ENCODE measurements around the gene NHERF2.

Gene NHERF2

DNA sequence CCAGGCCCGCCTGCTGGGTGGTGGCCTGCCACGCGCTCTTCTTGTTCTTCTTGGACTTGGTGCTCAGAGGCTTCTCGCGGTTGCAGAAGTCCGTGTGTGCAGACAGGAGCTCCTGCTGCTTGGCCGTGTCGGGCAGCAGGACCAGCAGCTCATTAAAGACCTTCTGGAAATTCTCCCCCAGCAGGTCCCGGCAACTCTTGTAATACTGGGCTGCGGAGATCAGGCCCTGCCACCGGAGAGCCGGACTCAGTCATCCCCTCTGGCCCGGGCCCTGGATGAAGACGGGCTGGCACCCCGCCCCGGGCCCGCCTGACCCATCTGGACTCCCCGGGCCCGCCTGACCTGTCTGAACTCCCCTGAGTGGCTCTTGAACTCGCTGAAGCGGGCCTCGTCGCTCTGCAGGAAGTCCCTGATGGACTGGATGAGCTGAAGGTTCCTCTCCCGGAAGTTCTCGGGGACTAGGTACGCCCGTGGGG, 28.3 kb upstream of the NHERF2 start:
- no peak overlapping the region for H3K4me3 ChIP-seq (ENCODE audit: control insufficient read depth, low read depth, low read length)
- TF ChIP-seq, protein P1, sequence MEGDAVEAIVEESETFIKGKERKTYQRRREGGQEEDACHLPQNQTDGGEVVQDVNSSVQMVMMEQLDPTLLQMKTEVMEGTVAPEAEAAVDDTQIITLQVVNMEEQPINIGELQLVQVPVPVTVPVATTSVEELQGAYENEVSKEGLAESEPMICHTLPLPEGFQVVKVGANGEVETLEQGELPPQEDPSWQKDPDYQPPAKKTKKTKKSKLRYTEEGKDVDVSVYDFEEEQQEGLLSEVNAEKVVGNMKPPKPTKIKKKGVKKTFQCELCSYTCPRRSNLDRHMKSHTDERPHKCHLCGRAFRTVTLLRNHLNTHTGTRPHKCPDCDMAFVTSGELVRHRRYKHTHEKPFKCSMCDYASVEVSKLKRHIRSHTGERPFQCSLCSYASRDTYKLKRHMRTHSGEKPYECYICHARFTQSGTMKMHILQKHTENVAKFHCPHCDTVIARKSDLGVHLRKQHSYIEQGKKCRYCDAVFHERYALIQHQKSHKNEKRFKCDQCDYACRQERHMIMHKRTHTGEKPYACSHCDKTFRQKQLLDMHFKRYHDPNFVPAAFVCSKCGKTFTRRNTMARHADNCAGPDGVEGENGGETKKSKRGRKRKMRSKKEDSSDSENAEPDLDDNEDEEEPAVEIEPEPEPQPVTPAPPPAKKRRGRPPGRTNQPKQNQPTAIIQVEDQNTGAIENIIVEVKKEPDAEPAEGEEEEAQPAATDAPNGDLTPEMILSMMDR (conservative IDR thresholded peaks at IDR 0.05; ENCODE audit: control insufficient read depth, insufficient read depth, low read depth, low read length) = no peak
- DNase-seq (ENCODE audit: low read depth) = no peak

DNA sequence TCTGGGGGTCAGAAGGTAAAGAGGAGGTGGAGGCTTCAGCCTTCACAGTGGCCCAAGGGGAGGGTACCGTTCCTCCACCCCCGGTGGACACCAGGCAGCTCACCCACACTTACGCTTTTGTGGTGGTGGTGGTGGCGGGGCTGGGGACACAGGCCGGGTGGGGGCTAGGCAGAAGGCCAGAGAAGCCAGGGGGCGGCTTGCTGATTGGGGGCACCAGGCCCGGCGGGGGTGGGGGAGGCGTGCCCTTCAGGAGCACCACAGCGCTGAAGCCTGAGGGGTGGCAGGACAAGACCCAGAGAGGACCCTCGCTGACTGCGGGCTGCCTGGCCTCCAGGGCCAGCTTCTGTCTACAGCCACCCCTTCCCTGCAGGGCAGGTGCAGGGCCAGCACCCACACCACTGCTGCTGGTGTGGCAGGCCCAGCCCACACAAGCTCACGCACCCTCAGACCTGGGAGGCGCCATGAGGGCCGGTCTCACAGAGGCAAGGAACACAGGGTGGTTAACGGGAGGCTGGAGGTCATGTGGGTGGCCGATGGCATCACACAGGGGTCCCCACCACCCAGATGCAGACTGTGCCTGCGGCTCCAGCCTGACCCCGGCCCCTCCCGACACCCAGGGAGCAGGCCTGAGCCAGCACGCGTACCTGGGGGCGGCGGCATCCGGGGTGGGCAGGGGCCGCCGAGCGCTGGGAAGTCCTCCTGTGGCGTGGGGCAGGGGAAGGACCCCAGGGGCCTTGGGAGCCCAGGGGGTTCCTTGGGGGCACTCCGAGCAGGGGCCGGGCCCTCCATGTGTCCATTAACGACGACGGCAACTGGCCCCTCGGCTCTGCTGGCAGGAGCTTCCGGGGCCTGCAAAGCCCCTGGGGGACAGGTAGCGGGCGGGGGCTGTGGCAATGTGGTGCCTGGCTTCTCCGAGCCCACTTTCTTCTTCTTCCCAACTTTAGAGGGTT, 27.6 kb upstream of the NHERF2 start:
- H3K4me3 ChIP-seq (ENCODE audit: control insufficient read depth, low read depth, low read length) = no peak overlapping the region
- DNase-seq (ENCODE audit: low read depth) = no peak
- TF ChIP-seq, protein P1 (conservative IDR thresholded peaks at IDR 0.05; ENCODE audit: control insufficient read depth, insufficient read depth, low read depth, low read length) = no peak

DNA sequence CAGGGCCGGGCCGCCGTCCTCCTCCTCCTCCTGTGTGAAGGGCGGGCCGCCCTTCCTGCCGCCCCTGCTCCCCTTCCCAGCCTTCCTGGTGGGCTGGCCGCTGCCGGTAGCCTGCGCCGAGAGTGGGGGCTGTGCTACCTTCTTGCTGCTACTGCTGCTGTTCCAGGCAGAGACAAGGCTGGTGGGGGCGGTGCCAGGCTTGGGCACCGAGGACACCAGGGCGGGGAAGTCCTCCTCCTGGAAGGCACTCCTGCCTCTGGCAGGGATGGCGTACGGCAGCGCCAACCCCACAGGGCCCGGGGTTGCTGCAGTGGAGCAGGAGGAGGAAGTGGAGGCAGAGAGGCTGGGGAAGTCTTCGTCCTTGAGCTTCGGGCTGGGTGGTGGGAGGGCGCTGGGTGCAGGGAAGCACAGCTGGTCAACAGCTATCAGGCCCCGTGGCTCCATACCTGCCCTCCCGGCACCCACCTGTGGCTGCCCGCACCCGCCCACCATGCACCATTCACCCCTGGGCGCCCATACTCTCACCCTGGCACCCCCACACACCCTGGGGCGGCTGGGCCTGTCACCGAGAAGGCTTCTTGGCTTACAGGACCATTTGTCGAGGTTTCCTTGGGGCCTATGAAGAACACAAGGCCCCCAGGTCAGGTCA, 26.7 kb upstream of the NHERF2 start:
- no peak overlapping the region for H3K4me3 ChIP-seq (ENCODE audit: control insufficient read depth, low read depth, low read length)
- no peak for DNase-seq (ENCODE audit: low read depth)
- TF ChIP-seq, protein P1 (conservative IDR thresholded peaks at IDR 0.05; ENCODE audit: control insufficient read depth, insufficient read depth, low read depth, low read length) = no peak

DNA sequence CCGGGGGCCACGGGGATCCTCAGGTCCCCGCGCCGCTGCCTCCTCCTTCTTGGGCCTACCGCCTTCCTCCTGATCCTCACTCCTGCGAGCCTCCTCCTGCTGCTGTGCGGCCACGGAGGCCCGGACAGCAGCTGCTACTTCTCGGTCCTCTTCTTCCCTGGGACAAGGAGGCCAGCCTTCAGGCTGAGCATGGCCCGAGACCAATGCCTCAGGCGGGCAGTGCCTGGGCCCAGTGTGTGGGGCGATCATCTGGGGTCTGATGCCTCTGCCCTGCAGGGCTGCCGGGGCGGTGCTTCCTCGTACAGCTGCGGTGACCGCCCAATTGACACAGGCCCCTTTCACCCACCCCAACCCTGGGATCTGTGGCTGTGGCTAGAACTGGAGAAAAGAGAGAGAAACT, 25.7 kb upstream of the NHERF2 start:
- no peak overlapping the region for H3K4me3 ChIP-seq (ENCODE audit: control insufficient read depth, low read depth, low read length)
- DNase-seq (ENCODE audit: low read depth) = no peak
- TF ChIP-seq, protein P1 (conservative IDR thresholded peaks at IDR 0.05; ENCODE audit: control insufficient read depth, insufficient read depth, low read depth, low read length) = no peak

DNA sequence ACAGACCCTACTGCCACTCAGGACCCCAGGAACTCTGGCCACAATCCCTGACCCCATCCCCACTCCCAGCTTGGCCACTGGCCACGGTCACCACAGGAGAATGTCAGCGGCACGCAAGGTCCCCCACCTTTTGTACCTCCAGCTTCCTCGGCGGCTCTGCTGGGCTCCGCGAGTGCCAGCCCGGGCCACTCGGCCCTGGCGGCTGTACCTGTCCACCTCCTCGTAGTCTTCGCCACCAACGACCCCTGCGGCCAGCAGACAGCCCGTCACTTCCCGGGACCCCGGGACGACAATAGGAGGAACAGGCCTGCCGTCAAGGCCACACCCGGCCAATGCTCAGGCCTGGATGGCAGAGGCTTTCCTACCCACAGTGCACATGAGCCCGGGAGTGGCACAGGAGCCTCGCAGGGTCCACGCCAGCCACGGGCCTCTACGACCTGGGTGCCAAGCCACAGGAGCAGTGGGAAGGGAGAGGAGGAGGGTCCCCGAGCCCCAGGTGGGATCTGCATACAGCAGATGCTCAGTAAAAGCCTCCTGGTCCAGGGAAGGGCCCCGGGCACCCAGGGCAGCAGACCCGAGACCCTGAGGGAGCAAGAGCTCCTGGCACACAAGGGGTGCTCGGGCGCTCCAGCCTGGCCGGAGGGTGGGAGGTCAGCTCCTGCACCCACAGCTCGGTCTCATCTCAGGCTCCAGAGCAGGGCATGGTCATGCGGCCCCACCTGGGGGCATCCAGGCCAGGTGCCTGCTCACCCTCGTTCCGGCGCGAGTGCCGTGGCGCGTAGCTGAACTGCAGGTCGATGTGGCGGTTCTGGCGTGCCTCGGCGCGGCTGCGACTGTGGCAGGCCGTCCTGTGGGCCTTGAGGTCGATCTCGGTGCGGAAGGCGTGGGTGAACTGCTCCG, 25.0 kb upstream of the NHERF2 start:
- TF ChIP-seq, protein P1 (conservative IDR thresholded peaks at IDR 0.05; ENCODE audit: control insufficient read depth, insufficient read depth, low read depth, low read length) = no peak
- DNase-seq (ENCODE audit: low read depth) = no peak
- H3K4me3 ChIP-seq (ENCODE audit: control insufficient read depth, low read depth, low read length) = no peak overlapping the region
